Left renal cortex interstitium (tissue), 4 donors: Measurements from ENCODE around the gene SCN8A. TPM values are rescaled to one million over a fixed set of nuclear protein-coding genes. Genes with fewer than 3 reads are reported as not detected.
"Not testable (repeated sequence)": the region's sequence is repeated elsewhere in the genome, so short reads cannot be mapped to it uniquely, and the experiment has no call there.

Source experiments
- DNase-seq, 4 donors: peaks; one replicate each; pipeline ENCODE4 v3.0.0-alpha.2; 2013; ENCODE audit warnings: low read depth in 4 of 4, low spot score in 2 of 4, missing footprints in 1 of 4
- polyA plus RNA-seq, 4 donors: library from polyadenylated mRNA; unstranded; fragments of 120-200 nt; gene quantifications; one replicate each; pipeline ENCODE4 v1.2.1, GENCODE V29; 2013; ENCODE audit not compliant: insufficient read length in 4 of 4

Gene SCN8A
- polyA plus RNA-seq, 4 donors, result 1.5 to 3.1 (median 2.1) TPM

- peak in 1 of 4 donors; percentile 15 for DNase-seq
These were observed 163.1 kb downstream of the SCN8A start for GRCh38 chr12:51753980-51754675.

GRCh38 chr12:51755251-51755650, 164.2 kb downstream of the SCN8A start:
- no peak for DNase-seq

- no peak for DNase-seq
These were observed 168.1 kb downstream of the SCN8A start for GRCh38 chr12:51759175-51759574.

GRCh38 chr12:51759695-51760094, 168.7 kb downstream of the SCN8A start:
- DNase-seq, result no peak

GRCh38 chr12:51760231-51760630, 169.2 kb downstream of the SCN8A start:
- DNase-seq, result no peak

GRCh38 chr12:51763743-51764142, 172.7 kb downstream of the SCN8A start:
- DNase-seq, result no peak

- DNase-seq, result no peak
These were observed 175.1 kb downstream of the SCN8A start for GRCh38 chr12:51766067-51766676.

GRCh38 chr12:51771008-51771407, 180.0 kb downstream of the SCN8A start:
- no peak for DNase-seq

GRCh38 chr12:51773145-51773869, 182.3 kb downstream of the SCN8A start:
- no peak for DNase-seq

GRCh38 chr12:51774933-51775332, 183.9 kb downstream of the SCN8A start:
- DNase-seq, result no peak

- DNase-seq, result no peak
These were observed 186.4 kb downstream of the SCN8A start for GRCh38 chr12:51777457-51777856.

- no peak for DNase-seq
These were observed 186.9 kb downstream of the SCN8A start for GRCh38 chr12:51777973-51778372.

- no peak for DNase-seq
These were observed 188.8 kb downstream of the SCN8A start for GRCh38 chr12:51779876-51780275.

GRCh38 chr12:51784688-51785087, 193.7 kb downstream of the SCN8A start:
- no peak for DNase-seq

- no peak for DNase-seq
These were observed 194.9 kb downstream of the SCN8A start for GRCh38 chr12:51785906-51786305.

GRCh38 chr12:51788876-51789275, 197.8 kb downstream of the SCN8A start:
- DNase-seq, result no peak

GRCh38 chr12:51792417-51792816, 201.4 kb downstream of the SCN8A start:
- no peak for DNase-seq

- no peak for DNase-seq
These were observed 202.2 kb downstream of the SCN8A start for GRCh38 chr12:51793201-51793600.

GRCh38 chr12:51797301-51797700, 206.3 kb downstream of the SCN8A start:
- no peak for DNase-seq

GRCh38 chr12:51798051-51798450, 207.0 kb downstream of the SCN8A start:
- DNase-seq, result not testable (repeated sequence)

- no peak for DNase-seq
These were observed 207.5 kb downstream of the SCN8A start for GRCh38 chr12:51798501-51798900.

- no peak for DNase-seq
These were observed 210.0 kb downstream of the SCN8A start for GRCh38 chr12:51801027-51801426.
